Astrocyte (in vitro differentiated cells and primary cell): ENCODE results near the gene HMX2.

Source experiments
- CTCF ChIP-seq: IDR thresholded peaks from 2 replicates; pipeline ENCODE4 v1.5.1; 2011; ENCODE audit warnings: low read depth, mild to moderate bottlenecking, inconsistent platforms, low read length, moderate library complexity; ENCODE audit not compliant: insufficient read depth
- EZH2 ChIP-seq: IDR thresholded peaks from 2 replicates; pipeline ENCODE4 v1.6.1; 2012; ENCODE audit warnings: mild to moderate bottlenecking, low read length, inconsistent platforms; ENCODE audit not compliant: insufficient read depth

- TF ChIP-seq CTCF = no peak
- TF ChIP-seq EZH2 = peak; percentile 75
Measured at GRCh38 chr10:123149568-123150270, 1.8 kb downstream of the HMX2 start.
